Vagina (tissue), 2 donors: ENCODE data around the gene ABCB7.

Experiments used
- CTCF ChIP-seq, 3 experiments: fragments of 450-650 bp in 2 of 3; fragments of 200-600 bp in 1 of 3; sonication (generic) in 1 of 3; IDR thresholded peaks; one replicate each; pipeline ENCODE4 v1.5.1; 2017 to 2019; ENCODE audit warnings: antibody characterized with exemption in 3 of 3, mild to moderate bottlenecking in 2 of 3, moderate library complexity in 2 of 3
- POLR2A ChIP-seq, 2 donors: fragments of 450-650 bp; IDR thresholded peaks; one replicate each; pipeline ENCODE4 v1.6.1; 2017; ENCODE audit warnings: antibody characterized with exemption in 2 of 2, mild to moderate bottlenecking in 2 of 2, moderate library complexity in 2 of 2

DNA sequence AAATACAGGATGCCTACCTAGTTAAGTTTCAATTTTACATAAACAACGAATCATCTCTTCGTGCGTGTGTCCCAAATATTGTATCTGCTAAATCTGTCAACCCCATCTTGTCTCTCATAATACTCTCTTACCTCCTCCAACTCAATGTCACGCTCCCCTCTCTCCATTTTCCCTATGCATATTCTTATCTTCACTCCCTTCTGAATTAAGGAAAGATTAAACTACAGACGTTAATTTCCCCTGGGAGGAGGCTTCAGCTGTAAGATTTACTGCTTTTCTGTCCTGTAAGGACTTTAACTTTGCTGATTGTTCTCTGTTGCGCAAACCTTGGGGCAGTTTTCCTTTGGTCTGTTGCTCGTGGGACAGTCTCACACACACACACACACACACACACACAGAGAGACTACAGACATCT is 455 bp upstream of the ABCB7 start:
- TF ChIP-seq POLR2A (IDR thresholded peaks at IDR 0.05) (no peak), CTCF (IDR thresholded peaks at IDR 0.05) (no peak)
